Immature natural killer cell (primary cell): ENCODE data around the gene CALR3. TPM values are rescaled to one million over a fixed set of nuclear protein-coding genes. Genes with fewer than 3 reads are reported as not detected.
"Not testable (repeated sequence)": the region's sequence is repeated elsewhere in the genome, so short reads cannot be mapped to it uniquely, and the experiment has no call there.

Experiments
- DNase-seq, 3 donors: peaks; one replicate each; pipeline ENCODE4 v3.0.0; 2022; ENCODE audit warnings: mixed read lengths in 1 of 3
- H3K27ac Mint-ChIP-seq, 6 donors: one replicate each; pipeline ENCODE4 v1.8.0; 2020; ENCODE audit warnings: mixed read lengths in 6 of 6, mild to moderate bottlenecking in 5 of 6, inconsistent platforms in 4 of 6, moderate library complexity in 3 of 6
- H3K27me3 Mint-ChIP-seq, 3 donors: one replicate each; pipeline ENCODE4 v1.8.0; 2020 to 2021; ENCODE audit warnings: low read depth in 3 of 3, mild to moderate bottlenecking in 3 of 3, mixed read lengths in 3 of 3, moderate library complexity in 3 of 3, inconsistent platforms in 1 of 3
- H3K36me3 Mint-ChIP-seq, 3 donors: one replicate each; pipeline ENCODE4 v1.8.0; 2020; ENCODE audit warnings: mixed read lengths in 3 of 3, inconsistent platforms in 2 of 3, mild to moderate bottlenecking in 2 of 3
- H3K4me1 Mint-ChIP-seq, 2 donors: one replicate each; pipeline ENCODE4 v1.8.0; 2020; ENCODE audit warnings: inconsistent platforms in 2 of 2, mild to moderate bottlenecking in 2 of 2, mixed read lengths in 2 of 2, moderate library complexity in 1 of 2
- H3K4me3 Mint-ChIP-seq, 5 donors: one replicate each; pipeline ENCODE4 v1.8.0; 2020; ENCODE audit warnings: mild to moderate bottlenecking in 5 of 5, mixed read lengths in 5 of 5, inconsistent platforms in 3 of 5, moderate library complexity in 3 of 5
- H3K9me3 Mint-ChIP-seq, 6 donors: one replicate each; pipeline ENCODE4 v1.8.0; 2020; ENCODE audit warnings: mild to moderate bottlenecking in 6 of 6, mixed read lengths in 6 of 6, inconsistent platforms in 4 of 6, moderate library complexity in 3 of 6
- polyA plus RNA-seq, 3 donors: library from polyadenylated mRNA; unstranded; fragments of 300-500 nt; fragmentation: Illumina TruSeq; gene quantifications; one replicate each; pipeline ENCODE4 v1.2.3, GENCODE V29; 2021

The CALR3 gene
- polyA plus RNA-seq, 3 donors from 2014 or later, result 0.25 TPM; not detected in 2

- Mint-ChIP-seq H3K36me3 (peaks cover 0 to 37% (median 14%) of the 10 kb centered on the region in 3 donors), H3K9me3 (no peaks in the 10 kb centered on the region), H3K27ac (no peak overlapping the region), H3K4me3 (no peak overlapping the region), H3K27me3 (peaks cover 0 to 5% (median 1%) of the 10 kb centered on the region in 3 donors), H3K4me1 (peaks cover 12 to 15% of the 10 kb centered on the region in 2 donors)
- no peak for DNase-seq
These were observed 23.3 kb upstream of the CALR3 start for GRCh38 chr19:16519230-16519687.

GRCh38 chr19:16518483-16519229, 22.7 kb upstream of the CALR3 start:
- Mint-ChIP-seq H3K27me3 (peaks cover 0 to 5% (median 1%) of the 10 kb centered on the region in 3 donors), H3K4me1 (peaks cover 12 to 15% of the 10 kb centered on the region in 2 donors), H3K9me3 (no peaks in the 10 kb centered on the region), H3K27ac (peak overlapping the region in 2 of 6 donors; percentile 21 to 39), H3K36me3 (peaks cover 0 to 32% (median 13%) of the 10 kb centered on the region in 3 donors), H3K4me3 (no peak overlapping the region)
- DNase-seq, result no peak

GRCh38 chr19:16518061-16518460, 22.1 kb upstream of the CALR3 start:
- H3K4me1 Mint-ChIP-seq, result peaks cover 12 to 15% of the 10 kb centered on the region in 2 donors
- H3K4me3 Mint-ChIP-seq, result no peak overlapping the region
- DNase-seq, result no peak
- no peaks in the 10 kb centered on the region for H3K9me3 Mint-ChIP-seq
- peaks cover 0 to 29% (median 10%) of the 10 kb centered on the region in 3 donors for H3K36me3 Mint-ChIP-seq
- H3K27ac Mint-ChIP-seq, result peak overlapping the region in 1 of 6 donors; percentile 39
- peaks cover 0 to 5% (median 1%) of the 10 kb centered on the region in 3 donors for H3K27me3 Mint-ChIP-seq

- Mint-ChIP-seq H3K4me3 (no peak overlapping the region), H3K36me3 (peaks cover 0 to 25% (median 10%) of the 10 kb centered on the region in 3 donors), H3K9me3 (no peaks in the 10 kb centered on the region), H3K4me1 (peaks cover 12 to 15% of the 10 kb centered on the region in 2 donors), H3K27ac (peak overlapping the region in 4 of 6 donors; percentile 30 to 75 (median 58)), H3K27me3 (peaks cover 0 to 5% (median 1%) of the 10 kb centered on the region in 3 donors)
- DNase-seq, result peak; percentile 35 to 38 (median 38)
These were observed 21.1 kb upstream of the CALR3 start for GRCh38 chr19:16516923-16517610.

GRCh38 chr19:16516381-16516780, 20.4 kb upstream of the CALR3 start:
- H3K9me3 Mint-ChIP-seq, result no peaks in the 10 kb centered on the region
- no peak for DNase-seq
- H3K4me3 Mint-ChIP-seq, result no peak overlapping the region
- H3K4me1 Mint-ChIP-seq, result peaks cover 12 to 15% of the 10 kb centered on the region in 2 donors
- peak overlapping the region in 1 of 6 donors; percentile 22 for H3K27ac Mint-ChIP-seq
- H3K27me3 Mint-ChIP-seq, result peaks cover 0 to 5% (median 1%) of the 10 kb centered on the region in 3 donors
- peaks cover 0 to 25% (median 10%) of the 10 kb centered on the region in 3 donors for H3K36me3 Mint-ChIP-seq

GRCh38 chr19:16514383-16515019, 18.5 kb upstream of the CALR3 start:
- no peaks in the 10 kb centered on the region for H3K9me3 Mint-ChIP-seq
- H3K27me3 Mint-ChIP-seq, result peaks cover 0 to 6% (median 1%) of the 10 kb centered on the region in 3 donors
- no peak for DNase-seq
- H3K4me1 Mint-ChIP-seq, result peaks cover 12 to 15% of the 10 kb centered on the region in 2 donors
- no peak overlapping the region for H3K27ac Mint-ChIP-seq
- H3K36me3 Mint-ChIP-seq, result peaks cover 0 to 15% (median 10%) of the 10 kb centered on the region in 3 donors
- H3K4me3 Mint-ChIP-seq, result no peak overlapping the region

GRCh38 chr19:16512611-16513010, 16.6 kb upstream of the CALR3 start:
- not testable (repeated sequence) for DNase-seq, H3K36me3 Mint-ChIP-seq, H3K9me3 Mint-ChIP-seq, H3K27me3 Mint-ChIP-seq, H3K27ac Mint-ChIP-seq, H3K4me3 Mint-ChIP-seq
- H3K4me1 Mint-ChIP-seq, result peaks cover 11 to 12% of the 10 kb centered on the region in 2 donors

GRCh38 chr19:16509141-16510061, 13.4 kb upstream of the CALR3 start:
- no peak overlapping the region for H3K4me3 Mint-ChIP-seq
- no peak for DNase-seq
- H3K27me3 Mint-ChIP-seq, result peaks cover 0 to 2% (median 0%) of the 10 kb centered on the region in 3 donors
- no peaks in the 10 kb centered on the region for H3K9me3 Mint-ChIP-seq
- H3K36me3 Mint-ChIP-seq, result no peaks in the 10 kb centered on the region
- no peak overlapping the region for H3K27ac Mint-ChIP-seq
- H3K4me1 Mint-ChIP-seq, result no peaks in the 10 kb centered on the region

- H3K9me3 Mint-ChIP-seq, result no peaks in the 10 kb centered on the region
- no peaks in the 10 kb centered on the region for H3K4me1 Mint-ChIP-seq
- H3K27me3 Mint-ChIP-seq, result peaks cover 0 to 2% (median 0%) of the 10 kb centered on the region in 3 donors
- no peaks in the 10 kb centered on the region for H3K36me3 Mint-ChIP-seq
- no peak overlapping the region for H3K27ac Mint-ChIP-seq
- DNase-seq, result no peak
- no peak overlapping the region for H3K4me3 Mint-ChIP-seq
These were observed 12.6 kb upstream of the CALR3 start for GRCh38 chr19:16508546-16508945.

GRCh38 chr19:16506961-16507360, 11.0 kb upstream of the CALR3 start:
- H3K27ac Mint-ChIP-seq, result no peak overlapping the region
- H3K4me1 Mint-ChIP-seq, result no peaks in the 10 kb centered on the region
- H3K27me3 Mint-ChIP-seq, result peaks cover 0 to 2% (median 0%) of the 10 kb centered on the region in 3 donors
- H3K9me3 Mint-ChIP-seq, result no peaks in the 10 kb centered on the region
- no peak overlapping the region for H3K4me3 Mint-ChIP-seq
- no peaks in the 10 kb centered on the region for H3K36me3 Mint-ChIP-seq
- no peak for DNase-seq

GRCh38 chr19:16506161-16506560, 10.2 kb upstream of the CALR3 start:
- not testable (repeated sequence) for H3K27me3 Mint-ChIP-seq, H3K27ac Mint-ChIP-seq, DNase-seq, H3K36me3 Mint-ChIP-seq, H3K4me3 Mint-ChIP-seq, H3K4me1 Mint-ChIP-seq, H3K9me3 Mint-ChIP-seq

- Mint-ChIP-seq H3K27ac (no peak overlapping the region), H3K36me3 (peaks cover 0 to 4% (median 3%) of the 10 kb centered on the region in 3 donors)
These were observed 8.3 kb upstream of the CALR3 start for GRCh38 chr19:16504271-16504670.

GRCh38 chr19:16497837-16498236, 1.9 kb upstream of the CALR3 start:
- peaks cover 0 to 4% (median 3%) of the 10 kb centered on the region in 3 donors for H3K36me3 Mint-ChIP-seq
- H3K4me3 Mint-ChIP-seq, result peak overlapping the region in 4 of 5 donors; percentile 45 to 53 (median 50)
- H3K4me1 Mint-ChIP-seq, result peaks cover 8 to 29% of the 10 kb centered on the region in 2 donors
- no peak for DNase-seq
- H3K27me3 Mint-ChIP-seq, result peaks cover 0 to 2% (median 0%) of the 10 kb centered on the region in 3 donors
- no peaks in the 10 kb centered on the region for H3K9me3 Mint-ChIP-seq
- H3K27ac Mint-ChIP-seq, result peak overlapping the region in 1 of 6 donors; percentile 39

More at GRCh38 chr19:16504271-16504670, 8.3 kb upstream of the CALR3 start:
- Mint-ChIP-seq H3K9me3 (no peaks in the 10 kb centered on the region), H3K4me3 (no peak overlapping the region), H3K4me1 (no peaks in the 10 kb centered on the region), H3K27me3 (no peaks in the 10 kb centered on the region)
- DNase-seq, result no peak
